GM20000 (cell line): ENCODE results near the gene EIF1B.
A peak's percentile ranks its signal among the peaks of the same experiment; 100 is the strongest.

Experiments used
- DNase-seq: peaks from one replicate; pipeline ENCODE4 v3.0.0; 2012; ENCODE audit warnings: low spot score
- CTCF ChIP-seq: IDR thresholded peaks from 2 replicates; pipeline ENCODE4 v1.5.1; 2012; ENCODE audit warnings: mild to moderate bottlenecking, control low read depth; ENCODE audit errors: extremely low read depth, missing control alignments

Gene EIF1B

GRCh38 chr3:40333852-40334251 lies 24.3 kb downstream of the EIF1B start:
- TF ChIP-seq CTCF, result no peak
- DNase-seq, result no peak

GRCh38 chr3:40336101-40336500 lies 26.6 kb downstream of the EIF1B start:
- no peak for DNase-seq
- TF ChIP-seq CTCF, result no peak

GRCh38 chr3:40336511-40337135 lies 27.1 kb downstream of the EIF1B start:
- no peak for TF ChIP-seq CTCF
- DNase-seq, result no peak

- no peak for TF ChIP-seq CTCF
These were observed 27.9 kb downstream of the EIF1B start for GRCh38 chr3:40337136-40338108.

GRCh38 chr3:40339871-40340270 lies 30.4 kb downstream of the EIF1B start:
- TF ChIP-seq CTCF, result no peak
- no peak for DNase-seq

More at GRCh38 chr3:40337136-40338108, 27.9 kb downstream of the EIF1B start:
- peak; percentile 34 for DNase-seq

GRCh38 chr3:40340541-40341170 lies 31.1 kb downstream of the EIF1B start:
- TF ChIP-seq CTCF, result no peak
- DNase-seq, result no peak

- no peak for DNase-seq
- no peak for TF ChIP-seq CTCF
These were observed 32.2 kb downstream of the EIF1B start for GRCh38 chr3:40341671-40342070.
